ENCODE data around the gene TMEM120A.
"Not testable (repeated sequence)": the region's sequence is repeated elsewhere in the genome, so short reads cannot be mapped to it uniquely, and the experiment has no call there.

Gene TMEM120A

DNA sequence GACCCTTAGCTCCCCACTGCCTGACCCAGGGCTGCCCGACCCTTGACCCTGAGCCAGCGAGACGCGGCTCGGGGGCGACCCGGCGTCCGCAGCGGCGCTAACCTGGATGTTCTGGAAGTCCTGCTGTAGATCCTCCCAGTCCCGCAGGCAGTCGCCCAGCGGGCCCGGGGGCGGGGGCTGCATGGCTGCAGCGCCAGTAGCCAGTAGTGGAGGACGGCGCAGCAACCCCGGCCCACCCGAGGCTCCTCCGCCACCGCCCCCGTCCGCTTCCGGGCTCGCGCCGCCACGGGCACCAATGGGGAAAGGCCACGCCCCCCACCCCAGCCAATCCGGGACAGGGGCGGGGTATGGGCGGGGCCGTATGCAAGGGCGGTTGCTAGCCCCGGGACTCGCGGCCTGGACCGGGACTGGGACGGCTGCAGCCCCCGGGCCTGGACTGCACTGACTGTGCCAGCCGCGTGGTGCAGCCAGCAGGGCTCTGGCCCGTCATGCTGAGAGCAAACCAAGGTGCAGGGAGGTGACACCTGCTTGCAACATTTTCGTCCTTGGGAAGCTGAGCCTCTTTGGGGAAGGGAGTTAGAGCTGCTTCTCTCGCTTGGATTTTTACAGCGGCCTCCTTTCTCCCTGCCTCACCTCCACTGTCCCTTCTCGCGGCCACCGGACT is at the start of gene TMEM120A:
TMEM120A (minus strand) TSS at position 208 of the 664 bp plus-strand sequence; CDS start at position 183, 25 bp downstream.
- DNase-seq (ENCODE audit: low read depth), result peak; percentile 78

DNA sequence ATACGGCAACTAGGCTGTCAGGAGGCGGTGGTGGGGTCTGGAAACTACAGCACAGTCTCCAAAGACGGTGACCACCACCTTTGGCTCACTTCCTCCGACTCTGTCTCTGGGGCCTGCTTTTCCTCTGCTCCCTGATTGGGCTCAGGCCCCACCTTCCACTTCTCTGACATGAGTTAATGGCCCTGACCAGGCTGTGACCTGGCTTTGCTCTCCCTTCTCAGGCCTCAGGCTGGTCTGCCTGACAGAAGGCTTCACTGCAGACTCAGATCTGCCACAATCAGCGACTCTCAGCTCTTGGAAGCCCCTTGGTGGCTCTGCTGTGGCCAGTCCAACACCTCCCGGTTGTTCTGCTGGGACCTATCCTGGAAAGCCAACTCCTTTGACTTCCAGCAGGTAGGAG is 45.7 kb upstream of the TMEM120A start:
- no peak for DNase-seq (ENCODE audit: low read depth)

DNA sequence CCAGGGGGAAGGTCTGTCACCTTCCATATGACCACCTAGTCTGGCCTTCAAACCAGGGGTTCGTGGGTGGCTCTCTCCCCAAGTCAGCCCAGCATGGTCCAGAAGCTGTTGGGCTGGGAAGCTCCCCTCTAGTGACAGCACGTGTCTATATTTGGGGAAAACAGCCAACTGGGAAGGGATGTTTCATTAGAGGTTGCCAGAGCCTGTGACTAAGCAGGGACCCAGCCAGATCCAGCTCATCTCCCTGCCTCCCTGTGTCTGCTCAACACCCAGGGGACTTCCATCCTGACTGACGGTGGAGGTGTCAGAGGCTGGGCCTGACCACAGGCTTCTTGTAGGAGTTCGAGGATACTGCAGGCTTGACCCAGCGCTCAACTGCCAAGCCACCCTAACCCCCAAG is 42.9 kb upstream of the TMEM120A start:
- no peak for DNase-seq (ENCODE audit: low read depth)

DNA sequence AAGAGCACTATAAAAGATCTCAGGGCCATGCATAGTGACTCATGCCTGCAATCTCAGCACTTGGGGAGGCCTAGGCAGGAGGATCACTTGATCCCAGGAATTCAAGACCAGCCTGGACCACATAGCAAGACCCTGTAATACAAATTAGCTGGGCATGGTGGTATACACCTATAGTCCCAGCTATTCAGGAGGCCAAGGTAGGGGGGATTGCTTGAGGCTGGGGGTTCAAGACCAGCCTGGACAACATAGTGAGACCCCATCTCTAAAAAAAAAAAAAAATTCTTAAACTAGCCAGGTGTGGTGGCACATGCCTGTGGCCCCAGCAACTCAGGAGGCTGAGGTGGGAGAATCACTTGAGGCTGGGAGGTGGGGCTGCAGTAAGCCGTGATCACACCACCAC is 37.6 kb upstream of the TMEM120A start:
- no peak for DNase-seq (ENCODE audit: low read depth)

DNA sequence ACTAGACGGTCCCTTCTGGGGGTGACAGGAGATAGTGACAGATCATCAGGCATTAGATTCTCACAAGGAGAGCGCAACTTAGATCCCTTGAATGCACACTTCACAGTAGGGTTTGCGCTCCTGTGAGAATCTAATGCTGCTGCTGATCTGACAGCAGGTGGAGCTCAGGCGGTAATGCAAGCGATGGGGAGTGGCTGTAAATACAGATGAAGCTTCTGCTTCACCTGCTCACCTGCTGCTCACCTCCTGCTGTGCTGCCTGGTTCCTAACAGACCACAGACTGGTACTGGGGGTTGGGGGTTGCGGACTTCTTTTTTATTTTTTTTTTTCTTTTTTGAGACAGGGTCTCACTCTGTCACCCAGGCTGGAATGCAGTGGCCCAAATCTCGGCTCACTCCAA is 35.3 kb upstream of the TMEM120A start:
- DNase-seq (ENCODE audit: low read depth), result not testable (repeated sequence)

DNA sequence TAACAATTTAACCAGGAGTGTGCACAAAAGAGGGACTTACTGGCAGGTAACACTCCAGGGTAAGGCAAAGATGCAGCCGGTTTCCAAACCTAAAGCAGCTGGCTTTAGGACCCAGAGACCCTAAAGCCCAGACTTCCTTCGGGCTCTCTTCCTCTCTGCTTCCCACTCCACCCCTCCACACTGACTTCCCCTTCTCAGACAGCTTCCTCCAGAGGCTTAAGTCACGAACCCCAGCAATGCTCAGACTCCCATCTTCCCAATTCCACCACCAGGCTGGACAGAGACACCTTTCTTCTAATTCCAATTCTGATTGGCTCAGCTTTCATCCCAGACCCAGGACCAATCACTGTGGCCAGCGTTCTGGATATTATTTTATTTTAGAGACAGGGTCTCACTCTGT is 28.6 kb upstream of the TMEM120A start:
- peak; percentile 37 for DNase-seq (ENCODE audit: low read depth)

DNA sequence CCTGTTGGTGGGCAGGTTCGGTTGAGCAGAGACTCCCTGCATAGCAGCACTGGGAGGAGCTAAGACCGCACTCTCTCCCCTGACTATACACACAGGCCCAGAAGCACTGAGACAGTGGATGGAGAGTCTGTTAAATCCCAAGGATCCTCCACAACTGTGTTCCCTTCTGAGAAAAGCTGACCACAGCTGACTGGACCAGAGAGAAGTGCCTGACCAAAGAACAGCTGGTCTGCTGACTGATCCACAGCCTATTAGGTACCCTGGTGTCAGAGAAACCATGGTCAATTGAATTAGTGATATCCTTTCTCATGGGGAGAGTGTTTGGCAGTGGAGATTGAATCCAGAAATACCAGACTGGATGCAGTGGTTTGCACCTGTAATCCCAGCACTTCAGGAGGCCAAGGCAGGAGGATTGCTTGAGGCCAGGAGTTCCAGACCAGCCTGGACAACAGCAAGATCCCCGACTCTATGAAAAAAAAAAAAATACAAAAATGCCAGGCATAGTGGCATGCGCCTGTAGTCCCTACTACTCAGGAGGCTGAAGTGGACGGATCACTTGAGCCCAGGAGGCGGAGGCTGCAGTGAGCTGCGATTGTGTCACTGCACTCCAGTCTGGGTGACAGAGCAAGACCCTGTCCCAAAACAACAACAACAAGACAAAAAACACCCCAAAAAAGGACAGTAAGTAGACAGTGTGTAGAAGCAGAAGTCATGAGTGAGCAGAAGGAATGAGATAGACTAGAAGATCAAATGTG is 27.8 kb upstream of the TMEM120A start:
- no peak for DNase-seq (ENCODE audit: low read depth)

DNA sequence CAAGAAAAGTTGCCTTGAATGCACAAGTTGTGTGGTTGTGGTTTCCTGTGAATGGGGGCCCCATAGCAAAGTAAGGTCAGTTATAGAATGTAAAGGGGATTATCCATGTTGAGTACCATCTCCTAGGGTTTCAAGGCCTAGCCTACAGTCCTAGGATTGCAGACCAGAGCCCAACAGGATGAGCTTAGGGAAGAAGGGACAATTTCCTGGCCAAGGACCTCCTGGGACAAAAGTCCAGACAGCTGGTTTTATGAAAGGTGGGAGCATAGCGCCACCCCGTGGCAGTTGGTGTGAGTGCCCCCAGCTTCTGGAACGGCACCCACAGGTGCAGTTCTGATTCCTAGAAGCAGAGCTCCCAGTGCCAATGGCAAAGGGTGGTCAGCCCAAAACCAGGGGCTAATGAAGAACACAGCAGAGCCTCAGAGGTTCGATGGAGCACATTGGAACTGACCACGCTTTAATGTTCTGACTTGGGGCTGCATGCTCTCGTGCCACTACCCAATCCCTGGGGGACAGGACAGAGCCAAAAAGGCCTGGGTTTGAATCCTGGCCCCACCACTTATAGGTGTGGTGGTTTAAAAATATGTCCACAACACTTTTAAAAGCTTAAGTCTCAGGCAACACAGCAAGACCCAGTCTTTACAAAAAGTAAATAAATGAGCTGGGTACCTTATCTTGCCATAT is 25.8 kb upstream of the TMEM120A start:
- peak; percentile 7 for DNase-seq (ENCODE audit: low read depth)

DNA sequence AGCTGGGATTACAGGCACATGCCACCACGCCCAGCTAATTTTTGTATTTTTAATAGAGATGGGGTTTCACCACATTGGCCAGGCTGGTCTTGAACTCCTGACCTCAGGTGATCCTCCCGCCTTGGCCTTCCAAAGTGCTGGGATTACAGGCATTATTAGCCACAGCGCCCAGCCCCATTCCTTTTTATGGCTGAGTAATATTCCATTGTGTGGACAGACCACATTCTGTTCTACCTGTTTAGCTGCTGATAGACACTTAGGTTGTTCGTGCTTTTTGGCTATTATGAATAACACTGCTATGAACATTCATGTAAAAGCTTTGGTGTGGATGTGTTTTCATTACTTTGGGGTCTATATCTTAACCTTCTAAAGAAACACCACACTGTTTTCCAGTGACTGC is 24.1 kb upstream of the TMEM120A start:
- not testable (repeated sequence) for DNase-seq (ENCODE audit: low read depth)

DNA sequence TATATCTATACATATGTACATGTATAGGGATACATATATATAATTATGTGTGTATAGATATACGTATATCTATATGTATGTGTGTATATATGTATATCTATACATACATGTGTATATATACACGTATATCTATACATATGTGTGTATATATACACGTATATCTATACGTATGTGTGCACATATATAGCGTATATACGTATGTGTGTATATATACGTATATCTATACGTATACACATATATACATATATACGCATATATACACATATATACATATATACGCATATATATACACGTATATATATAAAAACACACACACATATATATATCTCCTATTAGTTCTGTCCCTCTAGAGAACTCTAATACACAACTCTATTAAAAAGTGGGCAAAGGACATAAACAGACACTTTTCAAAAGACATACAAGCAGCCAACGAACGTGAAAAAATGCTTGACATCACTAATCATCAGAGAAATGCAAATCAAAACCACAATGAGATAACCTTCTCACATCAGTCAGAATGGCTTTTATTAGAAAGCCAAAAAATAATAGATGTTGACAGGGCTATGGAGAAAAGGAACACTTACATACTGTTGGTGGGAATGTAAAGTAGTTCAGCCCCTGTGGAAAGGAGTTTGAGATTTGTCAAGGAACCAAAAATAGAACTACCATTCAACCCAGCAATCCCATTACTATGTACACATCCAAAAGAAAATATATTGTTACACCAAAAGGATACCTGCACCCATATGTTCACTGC is 22.0 kb upstream of the TMEM120A start:
- DNase-seq (ENCODE audit: low read depth), result no peak

DNA sequence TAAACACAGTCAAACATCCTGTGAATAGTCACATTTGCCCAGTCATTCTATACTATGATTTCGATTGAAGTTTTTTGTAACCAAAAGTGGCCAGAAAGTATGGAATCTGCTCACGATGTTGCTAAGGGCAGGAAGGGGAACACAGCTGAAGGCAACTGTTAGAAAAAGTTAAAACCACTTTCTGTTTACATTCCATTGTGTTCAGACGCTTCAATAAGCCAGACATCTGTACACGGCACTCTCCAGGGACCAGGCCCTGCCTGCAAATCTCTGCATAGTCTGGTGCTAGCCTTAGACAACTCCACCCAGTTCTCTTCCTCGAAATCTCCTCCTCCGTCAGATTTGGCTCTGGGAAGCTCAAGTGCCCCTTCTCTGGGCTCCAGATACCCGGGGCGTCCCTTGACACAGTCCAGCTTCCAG is 17.1 kb upstream of the TMEM120A start:
- no peak for DNase-seq (ENCODE audit: low read depth)

DNA sequence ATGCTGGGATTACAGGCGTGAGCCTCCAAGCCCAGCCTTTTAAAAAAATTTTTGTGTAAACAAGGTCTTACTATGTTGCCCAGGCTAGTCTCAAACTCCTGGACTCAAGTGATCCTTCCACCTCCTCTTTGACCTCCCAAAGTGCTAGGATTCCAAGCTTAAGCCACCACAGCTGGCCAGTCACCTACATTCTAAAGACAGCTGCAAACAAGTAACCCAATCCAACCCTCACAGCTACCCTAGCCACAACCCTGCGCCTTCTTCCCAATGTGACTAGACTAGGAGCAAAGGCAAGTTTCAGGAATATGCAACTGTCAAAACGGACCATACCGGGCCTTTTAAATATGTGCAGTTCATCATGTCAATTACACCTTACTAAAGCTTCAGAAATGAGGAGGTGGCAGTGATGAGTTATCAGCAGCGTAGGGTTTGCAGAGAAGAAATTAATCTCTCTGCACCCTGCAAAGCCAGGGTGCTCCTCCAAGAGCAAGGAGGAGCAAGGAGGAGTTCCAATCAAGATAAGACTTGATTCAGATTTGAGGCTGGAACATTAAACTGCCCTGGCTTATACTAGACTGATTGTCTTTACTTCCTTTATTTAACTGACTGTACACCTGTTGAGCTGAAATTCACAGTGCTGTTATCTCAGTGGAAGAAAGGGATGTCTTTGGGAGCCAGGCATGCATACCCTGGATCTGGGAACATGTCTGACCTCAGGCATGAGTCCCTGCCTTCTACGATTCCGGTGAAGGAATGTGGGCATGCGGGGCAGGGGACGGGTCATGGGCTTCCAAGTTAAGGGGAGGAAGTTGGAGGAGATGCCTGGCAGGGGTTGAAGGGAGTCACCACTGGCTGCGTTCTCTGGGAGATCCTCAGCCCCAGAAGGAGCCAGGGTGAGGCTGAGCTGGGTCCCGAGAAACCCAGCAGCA is 15.5 kb upstream of the TMEM120A start:
- DNase-seq (ENCODE audit: low read depth), result no peak

DNA sequence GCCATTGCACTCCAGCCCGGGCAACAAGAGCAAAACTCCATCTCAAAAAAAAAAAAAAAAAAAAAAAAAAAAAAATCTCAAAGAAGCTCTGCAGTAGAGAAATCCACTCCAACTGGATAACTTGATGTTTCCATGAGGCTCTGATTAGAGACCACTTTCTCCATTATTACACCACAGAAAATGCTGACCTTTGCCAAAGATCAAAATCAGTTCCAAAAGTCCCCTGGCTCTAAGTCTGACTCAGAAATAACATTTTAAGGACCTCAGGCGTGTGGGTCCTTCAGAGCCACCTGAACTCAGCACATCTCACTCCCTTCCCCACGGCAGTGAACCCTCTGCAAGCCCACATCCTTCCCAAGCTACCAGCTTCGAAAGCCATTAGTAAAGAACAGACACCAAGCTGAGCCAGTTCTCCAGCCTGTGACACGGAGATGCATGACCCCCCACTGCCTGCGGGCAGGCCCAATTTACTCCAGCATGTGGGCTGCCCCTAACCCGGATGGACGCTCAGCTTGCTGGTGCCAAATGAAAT is 13.8 kb upstream of the TMEM120A start:
- no peak for DNase-seq (ENCODE audit: low read depth)

DNA sequence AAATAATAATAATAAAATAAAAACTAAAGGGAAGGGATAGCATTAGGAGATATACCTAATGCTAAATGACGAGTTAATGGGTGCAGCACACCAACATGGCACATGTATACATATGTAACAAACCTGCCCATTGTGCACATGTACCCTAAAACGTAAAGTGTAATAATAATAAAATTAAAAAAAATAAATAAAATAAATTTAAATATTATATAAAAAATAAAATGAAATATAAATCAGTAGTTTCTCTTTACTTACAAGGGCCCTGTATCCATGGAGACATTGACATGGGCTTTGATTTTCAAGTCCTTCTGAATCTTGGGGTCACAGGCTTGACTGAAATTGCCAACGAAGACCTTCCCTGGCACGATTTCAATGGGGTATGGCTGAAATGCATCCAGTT is 10.6 kb upstream of the TMEM120A start:
- DNase-seq (ENCODE audit: low read depth), result not testable (repeated sequence)

DNA sequence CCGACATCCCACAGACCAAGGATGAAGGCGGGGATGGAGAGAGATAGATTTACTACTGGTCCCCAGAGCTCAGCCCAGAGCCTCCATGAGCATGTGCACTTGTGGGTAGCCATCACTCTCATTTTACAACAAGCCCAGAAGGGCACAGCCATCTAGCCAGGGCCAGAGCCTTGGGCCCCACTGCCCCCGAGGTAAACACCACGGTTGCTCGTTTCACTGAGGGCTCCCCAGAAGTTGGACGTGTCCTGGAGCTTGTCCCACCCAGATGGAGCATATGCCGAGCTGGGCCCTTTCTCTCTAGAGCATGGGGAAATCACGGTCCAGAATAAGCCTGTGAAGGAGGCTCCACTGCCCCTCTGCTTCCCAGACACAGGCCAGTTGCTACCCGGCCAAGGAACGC is 9.0 kb upstream of the TMEM120A start:
- no peak for DNase-seq (ENCODE audit: low read depth)

DNA sequence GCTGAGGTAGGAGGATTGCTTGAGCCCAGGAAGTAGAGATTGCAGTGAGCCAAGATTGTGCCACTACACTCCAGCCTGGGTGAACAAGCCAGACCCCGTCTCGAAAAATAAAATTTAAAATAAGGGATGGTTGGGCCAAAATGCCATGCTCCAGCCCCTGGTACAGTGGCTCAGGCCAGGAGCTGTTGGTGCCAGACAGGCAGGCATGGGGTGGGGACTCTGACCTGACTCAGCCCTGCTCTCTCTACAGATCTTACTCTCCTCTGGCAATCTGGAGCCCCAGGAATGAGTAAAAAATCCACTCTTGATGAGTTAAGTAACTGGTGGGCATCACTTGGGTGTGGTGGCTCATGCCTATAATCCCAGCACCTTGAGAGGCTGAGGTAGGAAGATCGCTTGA is 8.4 kb upstream of the TMEM120A start:
- no peak for DNase-seq (ENCODE audit: low read depth)

DNA sequence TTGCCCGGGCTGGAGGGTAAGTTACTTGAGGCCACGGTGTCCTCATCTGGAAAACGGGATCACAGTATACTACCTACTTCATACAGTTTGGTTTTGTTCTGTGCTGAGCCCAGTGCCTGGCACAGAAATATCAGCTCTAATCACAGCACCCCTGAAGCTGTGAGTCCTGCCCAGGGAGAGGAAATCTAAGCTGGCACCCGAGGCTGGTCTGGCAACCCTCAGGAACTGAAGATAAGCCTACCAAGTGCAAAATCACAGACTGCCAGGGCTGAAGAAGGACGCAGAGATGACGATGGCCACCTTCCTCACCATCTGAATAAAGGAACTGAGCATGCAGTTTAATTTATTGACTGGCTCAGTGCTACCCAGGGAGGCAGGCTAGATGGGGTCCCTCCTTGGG is 7.7 kb upstream of the TMEM120A start:
- DNase-seq (ENCODE audit: low read depth), result no peak

DNA sequence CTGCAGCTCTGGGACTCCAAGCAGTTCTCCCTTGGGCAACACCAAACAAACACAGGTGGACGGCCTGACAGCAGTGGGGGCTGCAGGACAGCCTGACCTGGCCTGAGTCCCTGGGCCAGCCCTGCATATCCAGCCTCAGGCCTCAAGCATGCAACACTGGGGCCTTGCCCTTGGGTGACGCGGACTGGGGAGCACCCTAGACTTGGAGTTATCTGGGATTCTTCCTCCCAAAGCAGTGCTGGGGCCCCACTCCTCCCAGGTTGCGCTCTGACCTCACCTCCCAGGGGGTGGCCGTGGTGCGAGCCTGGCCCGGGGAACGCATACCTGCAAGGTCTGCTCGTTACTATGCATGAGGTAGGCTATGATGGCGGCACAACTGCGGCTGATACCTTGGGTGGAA is 6.2 kb upstream of the TMEM120A start:
- DNase-seq (ENCODE audit: low read depth), result no peak

DNA sequence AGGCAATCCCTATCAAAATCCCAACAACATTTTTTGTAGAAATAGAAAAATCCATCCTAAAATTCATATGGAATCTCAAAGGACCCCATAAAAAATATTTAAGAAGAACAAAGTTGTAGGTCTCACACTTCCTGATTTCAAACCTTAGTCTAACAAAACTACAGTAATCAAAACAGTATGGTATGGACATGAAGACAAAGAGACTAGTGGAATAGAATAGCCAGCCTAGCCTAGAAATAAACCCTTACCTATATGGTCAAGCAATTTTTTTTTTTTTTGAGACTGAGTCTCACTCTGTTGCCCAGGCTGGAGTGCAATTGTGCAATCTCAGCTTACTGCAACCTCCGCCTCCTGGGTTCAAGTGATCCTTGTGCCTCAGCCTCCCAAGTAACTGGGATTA is 3.6 kb upstream of the TMEM120A start:
- no peak for DNase-seq (ENCODE audit: low read depth)

DNA sequence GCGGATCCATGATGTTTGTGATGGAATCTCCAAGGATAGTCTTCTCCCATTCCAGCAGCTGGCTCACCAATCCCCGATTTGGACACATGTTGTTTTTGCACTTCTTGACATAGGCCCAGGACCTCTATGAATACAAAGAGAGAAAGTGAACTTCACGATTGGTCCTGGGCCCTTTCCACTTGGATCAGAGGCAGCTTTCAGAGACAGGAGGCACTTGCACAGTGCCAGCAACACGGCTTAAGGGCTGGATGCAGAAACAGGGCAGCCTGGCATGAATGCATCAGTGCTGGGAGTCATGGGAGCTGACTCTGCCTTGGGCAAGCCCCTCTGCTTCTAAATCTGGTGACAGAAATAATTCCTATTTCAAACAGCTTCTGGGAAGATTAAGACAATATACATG is 2.1 kb upstream of the TMEM120A start:
- no peak for DNase-seq (ENCODE audit: low read depth)

DNA sequence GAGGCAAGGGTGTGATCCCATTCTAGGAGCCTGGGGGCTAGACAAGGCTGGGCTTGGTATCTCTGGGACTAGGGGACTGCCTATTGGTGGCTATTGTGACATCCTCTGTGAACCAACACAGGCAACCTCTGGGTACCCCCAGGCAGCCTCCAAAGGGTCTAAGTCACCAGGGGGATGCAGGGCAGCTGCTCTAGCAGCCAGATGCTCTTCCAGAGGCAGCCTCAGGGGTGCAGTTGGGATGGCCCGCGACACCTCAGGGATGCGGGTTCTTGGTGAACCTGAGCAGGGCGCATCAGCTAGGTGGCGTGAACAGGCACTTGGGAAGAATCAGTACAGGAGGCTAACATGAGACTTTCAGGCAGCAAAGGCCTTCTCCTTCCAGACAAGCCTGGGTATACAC is 1.6 kb upstream of the TMEM120A start:
- no peak for DNase-seq (ENCODE audit: low read depth)
